ENCODE data around the gene FBXW11.

The FBXW11 gene

GRCh38 chr5:171975877-171976667 lies 30.4 kb downstream of the FBXW11 start:
- Histone ChIP-seq H2AFZ (ENCODE audit: low read length) (no peak overlapping the region), H3K9me3 (ENCODE audit: insufficient read depth, low read depth, low read length) (no peaks in the 10 kb centered on the region), H3K27me3 (ENCODE audit: insufficient read depth, low read length, poor library complexity, severe bottlenecking) (no peaks in the 10 kb centered on the region), H3K4me3 (ENCODE audit: low read length, poor library complexity, severe bottlenecking) (no peak overlapping the region), H3K9me2 (replicated peaks; ENCODE audit: low read depth, low read length) (no peaks in the 10 kb centered on the region), H3K4me1 (ENCODE audit: insufficient read depth, low read length, poor library complexity, severe bottlenecking) (peaks cover 7% of the 10 kb centered on the region), H3K79me2 (ENCODE audit: insufficient read depth, low read length) (peaks cover 58% of the 10 kb centered on the region), H3K4me2 (ENCODE audit: low read depth, low read length, poor library complexity, severe bottlenecking) (no peak overlapping the region), H3F3A (ENCODE audit: low read depth) (no peaks in the 10 kb centered on the region), H3K9ac (ENCODE audit: low read depth, low read length, poor library complexity, severe bottlenecking) (no peak overlapping the region), H3K36me3 (ENCODE audit: insufficient read depth, low read length) (no peaks in the 10 kb centered on the region), H4K20me1 (ENCODE audit: insufficient read depth, low read length, poor library complexity, severe bottlenecking) (peaks cover 6% of the 10 kb centered on the region)
- TF ChIP-seq EZH2phosphoT487 (IDR thresholded peaks at IDR 0.05; ENCODE audit: borderline replicate concordance) = no peak
- no peak for TF ChIP-seq CTCF (conservative IDR thresholded peaks at IDR 0.05; ENCODE audit: low read length)

- no peak overlapping the region for H3K4me2 ChIP-seq (ENCODE audit: low read depth, low read length, poor library complexity, severe bottlenecking)
- H3K36me3 ChIP-seq (ENCODE audit: insufficient read depth, low read length) = no peaks in the 10 kb centered on the region
- no peak overlapping the region for H2AFZ ChIP-seq (ENCODE audit: low read length)
- H3K9me2 ChIP-seq (replicated peaks; ENCODE audit: low read depth, low read length) = no peaks in the 10 kb centered on the region
- peaks cover 6% of the 10 kb centered on the region for H4K20me1 ChIP-seq (ENCODE audit: insufficient read depth, low read length, poor library complexity, severe bottlenecking)
- no peaks in the 10 kb centered on the region for H3K9me3 ChIP-seq (ENCODE audit: insufficient read depth, low read depth, low read length)
- H3F3A ChIP-seq (ENCODE audit: low read depth) = no peaks in the 10 kb centered on the region
- peaks cover 56% of the 10 kb centered on the region for H3K79me2 ChIP-seq (ENCODE audit: insufficient read depth, low read length)
- TF ChIP-seq EZH2phosphoT487 (IDR thresholded peaks at IDR 0.05; ENCODE audit: borderline replicate concordance) (no peak), CTCF (conservative IDR thresholded peaks at IDR 0.05; ENCODE audit: low read length) (no peak)
- no peak overlapping the region for H3K4me3 ChIP-seq (ENCODE audit: low read length, poor library complexity, severe bottlenecking)
- H3K27me3 ChIP-seq (ENCODE audit: insufficient read depth, low read length, poor library complexity, severe bottlenecking) = no peaks in the 10 kb centered on the region
- H3K9ac ChIP-seq (ENCODE audit: low read depth, low read length, poor library complexity, severe bottlenecking) = no peak overlapping the region
- peaks cover 7% of the 10 kb centered on the region for H3K4me1 ChIP-seq (ENCODE audit: insufficient read depth, low read length, poor library complexity, severe bottlenecking)
Measured at GRCh38 chr5:171975262-171975876, 31.1 kb downstream of the FBXW11 start.

- Histone ChIP-seq H3K36me3 (ENCODE audit: insufficient read depth, low read length) (no peaks in the 10 kb centered on the region), H3K9me2 (replicated peaks; ENCODE audit: low read depth, low read length) (no peaks in the 10 kb centered on the region), H2AFZ (ENCODE audit: low read length) (no peak overlapping the region), H3K9ac (ENCODE audit: low read depth, low read length, poor library complexity, severe bottlenecking) (no peak overlapping the region), H3K27me3 (ENCODE audit: insufficient read depth, low read length, poor library complexity, severe bottlenecking) (no peaks in the 10 kb centered on the region), H3K79me2 (ENCODE audit: insufficient read depth, low read length) (peaks cover 48% of the 10 kb centered on the region), H3F3A (ENCODE audit: low read depth) (no peaks in the 10 kb centered on the region), H4K20me1 (ENCODE audit: insufficient read depth, low read length, poor library complexity, severe bottlenecking) (peaks cover 9% of the 10 kb centered on the region), H3K4me2 (ENCODE audit: low read depth, low read length, poor library complexity, severe bottlenecking) (no peak overlapping the region), H3K4me3 (ENCODE audit: low read length, poor library complexity, severe bottlenecking) (no peak overlapping the region), H3K9me3 (ENCODE audit: insufficient read depth, low read depth, low read length) (no peaks in the 10 kb centered on the region), H3K4me1 (ENCODE audit: insufficient read depth, low read length, poor library complexity, severe bottlenecking) (peaks cover 18% of the 10 kb centered on the region)
- TF ChIP-seq EZH2phosphoT487 (IDR thresholded peaks at IDR 0.05; ENCODE audit: borderline replicate concordance) (no peak), CTCF (conservative IDR thresholded peaks at IDR 0.05; ENCODE audit: low read length) (no peak)
Measured at GRCh38 chr5:171970826-171971225, 35.6 kb downstream of the FBXW11 start.

Data from Loucy (cell line).